ENCODE data around the gene ANKIB1. TPM values are rescaled to one million over a fixed set of nuclear protein-coding genes. Genes with fewer than 3 reads are reported as not detected.
A peak's percentile ranks its signal among the peaks of the same experiment; 100 is the strongest.

ANKIB1 gene
- polyA plus RNA-seq, 1 of the 3 experiments (the other 2 are of a cell fraction) = 24.6 TPM

DNA sequence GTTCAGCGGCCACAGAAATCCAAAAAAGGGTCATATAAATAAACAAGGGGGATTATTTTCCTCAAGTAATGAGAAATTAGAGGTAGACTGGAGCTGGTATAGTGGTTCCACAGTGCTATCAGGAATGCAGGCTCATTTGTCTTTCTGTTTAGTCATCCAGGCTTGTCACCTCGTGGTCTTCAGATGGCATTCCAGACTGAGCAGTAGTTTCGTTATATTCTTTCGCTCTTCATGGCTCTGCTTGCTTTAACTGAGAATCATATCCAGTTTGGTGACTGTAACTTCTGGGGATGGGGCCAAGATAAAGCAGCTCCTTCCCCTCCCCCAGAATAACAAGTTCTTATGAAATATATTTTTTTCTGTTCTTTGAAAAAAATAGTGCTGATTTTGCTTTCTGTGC, 9.5 kb downstream of the ANKIB1 start:
- POLR2A ChIA-PET = interaction anchor here (1.8 kb wide), 1 partner anchor 9 kb away, joined by 7 read pairs; the partner anchor contains the start of genes ANKIB1 and KRIT1
- 68% methylated on average over 4 of the region's 4 CpGs for WGBS (ENCODE audit: low lambda C conversion rate)
- no peak overlapping the region for H2AFZ ChIP-seq (ENCODE audit: low read depth)
- H3K9me3 ChIP-seq = no peaks in the 10 kb centered on the region
- H3K79me2 ChIP-seq (ENCODE audit: insufficient read depth) = peaks cover 100% of the 10 kb centered on the region
- no peak overlapping the region for H3K9ac ChIP-seq
- H3K4me2 ChIP-seq = no peak overlapping the region
- CTCF ChIA-PET = interaction anchor here (0.7 to 1.1 kb wide), 2 partner anchors 206 to 374 kb away, joined by 3 read pairs; no protein-coding TSS in a partner anchor
- peak overlapping the region in 1 of 2 experiments; percentile 42; a peak in 2 of 4 replicates for H3K27ac ChIP-seq (ENCODE audit: low read depth in 2 of 2, low read length in 1 of 2)
- H3K27me3 ChIP-seq (ENCODE audit: insufficient read depth) = no peaks in the 10 kb centered on the region
- DNase-seq = no peak
- peaks cover 18% of the 10 kb centered on the region for H3F3A ChIP-seq (replicated peaks; ENCODE audit: insufficient read depth)
- no peaks in the 10 kb centered on the region for H3K9me2 ChIP-seq
- H3K4me3 ChIP-seq (ENCODE audit: low read depth in 2 of 2, low read length in 1 of 2) = no peak overlapping the region
- H4K20me1 ChIP-seq (ENCODE audit: insufficient read depth) = peaks cover 19% of the 10 kb centered on the region
- H3K4me1 ChIP-seq (ENCODE audit: control insufficient read depth in 1 of 2, insufficient read depth in 2 of 2, low read depth in 1 of 2, low read length in 1 of 2) = no peaks in the 10 kb centered on the region; a peak in 1 of 4 replicates
- H3K36me3 ChIP-seq (replicated peaks in 1 of 2; ENCODE audit: control insufficient read depth in 1 of 2, insufficient read depth in 2 of 2, low read length in 1 of 2) = peaks cover 7 to 12% of the 10 kb centered on the region in 2 experiments
- TF ChIP-seq POLR2AphosphoS5 (IDR thresholded peaks at IDR 0.05; ENCODE audit: low read depth, low read length) (no peak), SIN3A (IDR thresholded peaks at IDR 0.05; ENCODE audit: borderline replicate concordance, low read depth, low read length) (no peak), MXI1 (IDR thresholded peaks at IDR 0.05; ENCODE audit: low read depth, low read length) (no peak), JUND (IDR thresholded peaks at IDR 0.05) (0 out of 2 replicates have a peak, but pooled peaks have one; percentile 4), RAD21 (IDR thresholded peaks at IDR 0.05; ENCODE audit: low read length) (no peak), EZH2phosphoT487 (IDR thresholded peaks at IDR 0.05; ENCODE audit: borderline replicate concordance, low read depth) (no peak), NRF1 (IDR thresholded peaks at IDR 0.05; ENCODE audit: low read depth, low read length) (no peak), TEAD4 (IDR thresholded peaks at IDR 0.05; ENCODE audit: borderline replicate concordance, insufficient read depth) (no peak), FOXJ3 (CRISPR knock-in tag; IDR thresholded peaks at IDR 0.05) (no peak), TCF12 (IDR thresholded peaks at IDR 0.05) (peak; percentile 36; the same call in 1 of the 2 replicates), TAF1 (IDR thresholded peaks at IDR 0.05; ENCODE audit: borderline replicate concordance, low read depth, low read length) (no peak), USF1 (IDR thresholded peaks at IDR 0.05; ENCODE audit: borderline replicate concordance, low read depth) (no peak), RXRA (IDR thresholded peaks at IDR 0.05; ENCODE audit: borderline replicate concordance, low read depth) (no peak), USF2 (IDR thresholded peaks at IDR 0.05; ENCODE audit: borderline replicate concordance, low read depth, low read length) (no peak), FOSL2 (IDR thresholded peaks at IDR 0.05; ENCODE audit: borderline replicate concordance, low read depth) (no peak), ZBTB33 (IDR thresholded peaks at IDR 0.05; ENCODE audit: borderline replicate concordance, low read depth) (no peak), SMC3 (IDR thresholded peaks at IDR 0.05; ENCODE audit: low read depth, low read length) (no peak), RCOR1 (IDR thresholded peaks at IDR 0.05; ENCODE audit: low read length) (no peak), GABPA (IDR thresholded peaks at IDR 0.05; ENCODE audit: low read depth) (no peak)
- TF ChIP-seq, protein P1, sequence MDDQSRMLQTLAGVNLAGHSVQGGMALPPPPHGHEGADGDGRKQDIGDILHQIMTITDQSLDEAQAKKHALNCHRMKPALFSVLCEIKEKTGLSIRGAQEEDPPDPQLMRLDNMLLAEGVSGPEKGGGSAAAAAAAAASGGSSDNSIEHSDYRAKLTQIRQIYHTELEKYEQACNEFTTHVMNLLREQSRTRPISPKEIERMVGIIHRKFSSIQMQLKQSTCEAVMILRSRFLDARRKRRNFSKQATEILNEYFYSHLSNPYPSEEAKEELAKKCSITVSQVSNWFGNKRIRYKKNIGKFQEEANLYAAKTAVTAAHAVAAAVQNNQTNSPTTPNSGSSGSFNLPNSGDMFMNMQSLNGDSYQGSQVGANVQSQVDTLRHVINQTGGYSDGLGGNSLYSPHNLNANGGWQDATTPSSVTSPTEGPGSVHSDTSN (IDR thresholded peaks at IDR 0.05) = peak; percentile 69
- TF ChIP-seq, protein P2, sequence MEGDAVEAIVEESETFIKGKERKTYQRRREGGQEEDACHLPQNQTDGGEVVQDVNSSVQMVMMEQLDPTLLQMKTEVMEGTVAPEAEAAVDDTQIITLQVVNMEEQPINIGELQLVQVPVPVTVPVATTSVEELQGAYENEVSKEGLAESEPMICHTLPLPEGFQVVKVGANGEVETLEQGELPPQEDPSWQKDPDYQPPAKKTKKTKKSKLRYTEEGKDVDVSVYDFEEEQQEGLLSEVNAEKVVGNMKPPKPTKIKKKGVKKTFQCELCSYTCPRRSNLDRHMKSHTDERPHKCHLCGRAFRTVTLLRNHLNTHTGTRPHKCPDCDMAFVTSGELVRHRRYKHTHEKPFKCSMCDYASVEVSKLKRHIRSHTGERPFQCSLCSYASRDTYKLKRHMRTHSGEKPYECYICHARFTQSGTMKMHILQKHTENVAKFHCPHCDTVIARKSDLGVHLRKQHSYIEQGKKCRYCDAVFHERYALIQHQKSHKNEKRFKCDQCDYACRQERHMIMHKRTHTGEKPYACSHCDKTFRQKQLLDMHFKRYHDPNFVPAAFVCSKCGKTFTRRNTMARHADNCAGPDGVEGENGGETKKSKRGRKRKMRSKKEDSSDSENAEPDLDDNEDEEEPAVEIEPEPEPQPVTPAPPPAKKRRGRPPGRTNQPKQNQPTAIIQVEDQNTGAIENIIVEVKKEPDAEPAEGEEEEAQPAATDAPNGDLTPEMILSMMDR (IDR thresholded peaks at IDR 0.05) = no peak
- TF ChIP-seq, protein P3, sequence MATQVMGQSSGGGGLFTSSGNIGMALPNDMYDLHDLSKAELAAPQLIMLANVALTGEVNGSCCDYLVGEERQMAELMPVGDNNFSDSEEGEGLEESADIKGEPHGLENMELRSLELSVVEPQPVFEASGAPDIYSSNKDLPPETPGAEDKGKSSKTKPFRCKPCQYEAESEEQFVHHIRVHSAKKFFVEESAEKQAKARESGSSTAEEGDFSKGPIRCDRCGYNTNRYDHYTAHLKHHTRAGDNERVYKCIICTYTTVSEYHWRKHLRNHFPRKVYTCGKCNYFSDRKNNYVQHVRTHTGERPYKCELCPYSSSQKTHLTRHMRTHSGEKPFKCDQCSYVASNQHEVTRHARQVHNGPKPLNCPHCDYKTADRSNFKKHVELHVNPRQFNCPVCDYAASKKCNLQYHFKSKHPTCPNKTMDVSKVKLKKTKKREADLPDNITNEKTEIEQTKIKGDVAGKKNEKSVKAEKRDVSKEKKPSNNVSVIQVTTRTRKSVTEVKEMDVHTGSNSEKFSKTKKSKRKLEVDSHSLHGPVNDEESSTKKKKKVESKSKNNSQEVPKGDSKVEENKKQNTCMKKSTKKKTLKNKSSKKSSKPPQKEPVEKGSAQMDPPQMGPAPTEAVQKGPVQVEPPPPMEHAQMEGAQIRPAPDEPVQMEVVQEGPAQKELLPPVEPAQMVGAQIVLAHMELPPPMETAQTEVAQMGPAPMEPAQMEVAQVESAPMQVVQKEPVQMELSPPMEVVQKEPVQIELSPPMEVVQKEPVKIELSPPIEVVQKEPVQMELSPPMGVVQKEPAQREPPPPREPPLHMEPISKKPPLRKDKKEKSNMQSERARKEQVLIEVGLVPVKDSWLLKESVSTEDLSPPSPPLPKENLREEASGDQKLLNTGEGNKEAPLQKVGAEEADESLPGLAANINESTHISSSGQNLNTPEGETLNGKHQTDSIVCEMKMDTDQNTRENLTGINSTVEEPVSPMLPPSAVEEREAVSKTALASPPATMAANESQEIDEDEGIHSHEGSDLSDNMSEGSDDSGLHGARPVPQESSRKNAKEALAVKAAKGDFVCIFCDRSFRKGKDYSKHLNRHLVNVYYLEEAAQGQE (IDR thresholded peaks at IDR 0.05; ENCODE audit: low read depth, low read length) = peak; percentile 25; the same call in 1 of the 2 replicates
